HCT116 (cell line): ENCODE measurements around the gene LIPI. TPM values are rescaled to one million over a fixed set of nuclear protein-coding genes. Genes with fewer than 3 reads are reported as not detected.

Experiments used
- ATAC-seq: fragments of 200-7000 bp; cut with Tn5 transposase; 2 replicates; pipeline ENCODE4 v1.9.1; 2020; ENCODE audit warnings: mild to moderate bottlenecking, moderate library complexity
- BruUV-seq: library from RNA; stranded (reverse); fragments of 400-500 nt; replicated peaks from 2 replicates; lab custom pipeline; 2021; lab: Mats Ljungman, UMichigan
- CTCF ChIA-PET: fragments of 300-600 bp; sonication (Branson Sonifier 250); formaldehyde crosslinking; loops from one replicate; lab custom pipeline; 2021; ENCODE audit warnings: antibody characterized with exemption; lab: Charles Lee
- POLR2A ChIA-PET: fragments of 300-600, 350-600 bp; sonication (Branson Sonifier 250); formaldehyde crosslinking; loops from one replicate; lab custom pipeline; 2021; ENCODE audit warnings: antibody characterized with exemption; lab: Charles Lee
- RAD21 ChIA-PET, 2 experiments: fragments of 300-600 bp; sonication (Branson Sonifier 250); formaldehyde crosslinking; loops; one replicate each; lab custom pipeline; 2023; ENCODE audit warnings: low total read pairs in 2 of 2; ENCODE audit not compliant: uncharacterized antibody in 2 of 2, unreplicated experiment in 2 of 2, low non-redundant PET in 1 of 2; lab: Charles Lee
- DNase-seq: peaks from one replicate; pipeline ENCODE4 v3.0.0-alpha.2; 2010; ENCODE audit warnings: low read depth, low spot score
- H2AFZ ChIP-seq: fragments of 200-600 bp; shearing (Covaris generic), sonication (generic); 2 replicates; pipeline ENCODE4 v1.6.1; 2017; ENCODE audit warnings: low read depth, mixed run types, mixed read lengths, antibody characterized with exemption, low read length; ENCODE audit not compliant: poor library complexity, severe bottlenecking
- H3K27ac ChIP-seq: 2 replicates; pipeline ENCODE4 v1.5.1; 2012; ENCODE audit warnings: low read depth, low read length
- H3K27me3 ChIP-seq: fragments of 200-600 bp; sonication (generic); 2 replicates; pipeline ENCODE4 v1.6.1; 2016; ENCODE audit warnings: mixed run types, low read length, mixed read lengths; ENCODE audit not compliant: insufficient read depth
- H3K36me3 ChIP-seq, 2 experiments: fragments of 200-500 bp in 1 of 2; fragments of 200-600 bp in 1 of 2; sonication (Bioruptor generic) in 1 of 2; sonication (generic) in 1 of 2; 2 replicates each; pipeline versions ENCODE4 v1.5.1 to v1.6.1; 2014 to 2016; ENCODE audit warnings: low read length in 2 of 2, inconsistent platforms in 1 of 2, mixed read lengths in 1 of 2, mixed run types in 1 of 2; ENCODE audit not compliant: insufficient read depth in 2 of 2, control insufficient read depth in 1 of 2
- H3K4me1 ChIP-seq, 2 experiments: fragments of 200-600 bp in 1 of 2; sonication (generic) in 1 of 2; 2 replicates each; pipeline versions ENCODE4 v1.5.1 to v1.6.1; 2012 to 2017; ENCODE audit warnings: low read length in 2 of 2, inconsistent platforms in 1 of 2, mild to moderate bottlenecking in 1 of 2, mixed read lengths in 1 of 2, mixed run types in 1 of 2, moderate library complexity in 1 of 2; ENCODE audit not compliant: insufficient read depth in 2 of 2, control insufficient read depth in 1 of 2
- H3K4me2 ChIP-seq: fragments of 200-600 bp; sonication (generic); 2 replicates; pipeline ENCODE4 v1.6.1; 2017; ENCODE audit warnings: mixed run types, low read length, mixed read lengths
- H3K4me3 ChIP-seq, 2 experiments: fragments of 200-600 bp in 1 of 2; sonication (generic) in 1 of 2; replicated peaks in 1 of 2; 2 replicates each; pipeline ENCODE4 v1.5.1; 2011 to 2016; ENCODE audit warnings: low read length in 2 of 2, control low read depth in 1 of 2, low read depth in 1 of 2, mild to moderate bottlenecking in 1 of 2, mixed read lengths in 1 of 2, mixed run types in 1 of 2
- H3K79me2 ChIP-seq: fragments of 200-600 bp; sonication (generic); 2 replicates; pipeline ENCODE4 v1.6.1; 2017; ENCODE audit warnings: mild to moderate bottlenecking, mixed run types, low read length, moderate library complexity, mixed read lengths; ENCODE audit not compliant: insufficient read depth
- H3K9ac ChIP-seq: fragments of 200-600 bp; sonication (generic); 2 replicates; pipeline ENCODE4 v1.6.1; 2016; ENCODE audit warnings: low read length, mixed read lengths
- H3K9me2 ChIP-seq: fragments of 200-600 bp; sonication (generic), shearing (Covaris generic); 2 replicates; pipeline ENCODE4 v1.6.1; 2017; ENCODE audit warnings: mixed run types, mild to moderate bottlenecking, moderate library complexity; ENCODE audit not compliant: insufficient read depth
- H3K9me3 ChIP-seq, 2 experiments: fragments of 200-500 bp in 1 of 2; fragments of 200-600 bp in 1 of 2; sonication (Bioruptor generic) in 1 of 2; sonication (generic) in 1 of 2; 2 replicates each; pipeline ENCODE4 v1.6.1; 2014 to 2017; ENCODE audit warnings: low read length in 2 of 2, mixed read lengths in 2 of 2, inconsistent platforms in 1 of 2, low read depth in 1 of 2, mild to moderate bottlenecking in 1 of 2, mixed run types in 1 of 2, moderate library complexity in 1 of 2; ENCODE audit not compliant: control insufficient read depth in 1 of 2, insufficient read depth in 1 of 2
- H4K20me1 ChIP-seq: fragments of 200-600 bp; sonication (generic), shearing (Covaris generic); 2 replicates; pipeline ENCODE4 v1.6.1; 2017; ENCODE audit warnings: mixed run types, mild to moderate bottlenecking, moderate library complexity; ENCODE audit not compliant: insufficient read depth
- CEBPB ChIP-seq: IDR thresholded peaks from 2 replicates; pipeline ENCODE4 v1.6.1; 2012; ENCODE audit warnings: low read depth
- ELF1 ChIP-seq: IDR thresholded peaks from 2 replicates; pipeline ENCODE4 v1.6.1; 2012; ENCODE audit warnings: low read depth, borderline replicate concordance
- EZH2 ChIP-seq: fragments of 200-600 bp; sonication (generic); IDR thresholded peaks from 2 replicates; pipeline ENCODE4 v1.6.1; 2017; ENCODE audit warnings: antibody characterized with exemption, mixed run types
- FOSL1 ChIP-seq: IDR thresholded peaks from 2 replicates; pipeline ENCODE4 v1.6.1; 2012; ENCODE audit warnings: low read depth
- JUND ChIP-seq: IDR thresholded peaks from 2 replicates; pipeline ENCODE4 v1.6.1; 2012
- MAX ChIP-seq: IDR thresholded peaks from 2 replicates; pipeline ENCODE4 v1.6.1; 2012
- POLR2A ChIP-seq: IDR thresholded peaks from 2 replicates; pipeline ENCODE4 v1.7.0; 2011; ENCODE audit warnings: borderline replicate concordance; ENCODE audit not compliant: insufficient read depth, insufficient read length; ENCODE audit errors: extremely low read depth
- SIN3A ChIP-seq: IDR thresholded peaks from 2 replicates; pipeline ENCODE4 v1.6.1; 2012; ENCODE audit warnings: low read depth
- SP1 ChIP-seq: IDR thresholded peaks from 2 replicates; pipeline ENCODE4 v1.6.1; 2012; ENCODE audit warnings: low read depth
- SRF ChIP-seq: IDR thresholded peaks from 2 replicates; pipeline ENCODE4 v1.6.1; 2012; ENCODE audit warnings: low read depth
- TCF7L2 ChIP-seq: IDR thresholded peaks from 2 replicates; pipeline ENCODE4 v1.7.0; 2011; ENCODE audit warnings: borderline replicate concordance, inconsistent platforms; ENCODE audit not compliant: insufficient read depth, insufficient read length; ENCODE audit errors: extremely low read depth
- YY1 ChIP-seq: IDR thresholded peaks from 2 replicates; pipeline ENCODE4 v1.6.1; 2011; ENCODE audit warnings: low read length, low read depth, moderate library complexity, mild to moderate bottlenecking; ENCODE audit not compliant: insufficient replicate concordance; ENCODE audit errors: extremely low read depth
- ZFX ChIP-seq: fragments of 450-650 bp; IDR thresholded peaks from 2 replicates; pipeline ENCODE4 v1.6.1; 2017
- ZNF274 ChIP-seq: fragments of 200-500 bp; sonication (Bioruptor generic); IDR thresholded peaks from 2 replicates; pipeline ENCODE4 v1.6.1; 2014; ENCODE audit warnings: mild to moderate bottlenecking, low read depth, low read length, inconsistent platforms
- intact Hi-C: fragments of 100-400 bp; cut with micrococcal nuclease; formaldehyde crosslinking; loops from 2 replicates; pipeline ENCODE4 v1.10.0; 2022
- total RNA-seq: library from RNA; stranded (reverse); gene quantifications from one replicate; pipeline ENCODE4 v1.2.1, GENCODE V29; 2021; ENCODE audit not compliant: unreplicated experiment
- TF ChIP-seq, protein P1 (sequence below): IDR thresholded peaks from 2 replicates; pipeline ENCODE4 v1.6.1; 2012; ENCODE audit warnings: low read depth
- TF ChIP-seq, protein P2 (sequence below): IDR thresholded peaks from 2 replicates; pipeline ENCODE4 v1.6.1; 2011; ENCODE audit warnings: mild to moderate bottlenecking, low read length, moderate library complexity; ENCODE audit not compliant: insufficient replicate concordance; ENCODE audit errors: extremely low read depth

The LIPI gene
- total RNA-seq, 1 experiment from 2014 or later, result not detected

GRCh38 chr21:14260174-14260764 lies 49.5 kb upstream of the LIPI start:
- TF ChIP-seq MAX (no peak), EZH2 (no peak), ELF1 (no peak), ZFX (no peak), CEBPB (no peak), TCF7L2 (no peak), ZNF274 (no peak), YY1 (no peak), POLR2A (no peak), JUND (no peak), SRF (no peak), SP1 (no peak), FOSL1 (no peak), SIN3A (no peak)
- TF ChIP-seq, protein P1, sequence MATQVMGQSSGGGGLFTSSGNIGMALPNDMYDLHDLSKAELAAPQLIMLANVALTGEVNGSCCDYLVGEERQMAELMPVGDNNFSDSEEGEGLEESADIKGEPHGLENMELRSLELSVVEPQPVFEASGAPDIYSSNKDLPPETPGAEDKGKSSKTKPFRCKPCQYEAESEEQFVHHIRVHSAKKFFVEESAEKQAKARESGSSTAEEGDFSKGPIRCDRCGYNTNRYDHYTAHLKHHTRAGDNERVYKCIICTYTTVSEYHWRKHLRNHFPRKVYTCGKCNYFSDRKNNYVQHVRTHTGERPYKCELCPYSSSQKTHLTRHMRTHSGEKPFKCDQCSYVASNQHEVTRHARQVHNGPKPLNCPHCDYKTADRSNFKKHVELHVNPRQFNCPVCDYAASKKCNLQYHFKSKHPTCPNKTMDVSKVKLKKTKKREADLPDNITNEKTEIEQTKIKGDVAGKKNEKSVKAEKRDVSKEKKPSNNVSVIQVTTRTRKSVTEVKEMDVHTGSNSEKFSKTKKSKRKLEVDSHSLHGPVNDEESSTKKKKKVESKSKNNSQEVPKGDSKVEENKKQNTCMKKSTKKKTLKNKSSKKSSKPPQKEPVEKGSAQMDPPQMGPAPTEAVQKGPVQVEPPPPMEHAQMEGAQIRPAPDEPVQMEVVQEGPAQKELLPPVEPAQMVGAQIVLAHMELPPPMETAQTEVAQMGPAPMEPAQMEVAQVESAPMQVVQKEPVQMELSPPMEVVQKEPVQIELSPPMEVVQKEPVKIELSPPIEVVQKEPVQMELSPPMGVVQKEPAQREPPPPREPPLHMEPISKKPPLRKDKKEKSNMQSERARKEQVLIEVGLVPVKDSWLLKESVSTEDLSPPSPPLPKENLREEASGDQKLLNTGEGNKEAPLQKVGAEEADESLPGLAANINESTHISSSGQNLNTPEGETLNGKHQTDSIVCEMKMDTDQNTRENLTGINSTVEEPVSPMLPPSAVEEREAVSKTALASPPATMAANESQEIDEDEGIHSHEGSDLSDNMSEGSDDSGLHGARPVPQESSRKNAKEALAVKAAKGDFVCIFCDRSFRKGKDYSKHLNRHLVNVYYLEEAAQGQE, result no peak
- TF ChIP-seq, protein P2, sequence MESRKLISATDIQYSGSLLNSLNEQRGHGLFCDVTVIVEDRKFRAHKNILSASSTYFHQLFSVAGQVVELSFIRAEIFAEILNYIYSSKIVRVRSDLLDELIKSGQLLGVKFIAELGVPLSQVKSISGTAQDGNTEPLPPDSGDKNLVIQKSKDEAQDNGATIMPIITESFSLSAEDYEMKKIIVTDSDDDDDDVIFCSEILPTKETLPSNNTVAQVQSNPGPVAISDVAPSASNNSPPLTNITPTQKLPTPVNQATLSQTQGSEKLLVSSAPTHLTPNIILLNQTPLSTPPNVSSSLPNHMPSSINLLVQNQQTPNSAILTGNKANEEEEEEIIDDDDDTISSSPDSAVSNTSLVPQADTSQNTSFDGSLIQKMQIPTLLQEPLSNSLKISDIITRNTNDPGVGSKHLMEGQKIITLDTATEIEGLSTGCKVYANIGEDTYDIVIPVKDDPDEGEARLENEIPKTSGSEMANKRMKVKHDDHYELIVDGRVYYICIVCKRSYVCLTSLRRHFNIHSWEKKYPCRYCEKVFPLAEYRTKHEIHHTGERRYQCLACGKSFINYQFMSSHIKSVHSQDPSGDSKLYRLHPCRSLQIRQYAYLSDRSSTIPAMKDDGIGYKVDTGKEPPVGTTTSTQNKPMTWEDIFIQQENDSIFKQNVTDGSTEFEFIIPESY, result no peak
- Histone ChIP-seq H3K27ac (no peak overlapping the region), H3K36me3 (no peaks in the 10 kb centered on the region), H3K4me1 (no peaks in the 10 kb centered on the region), H3K79me2 (no peaks in the 10 kb centered on the region), H2AFZ (no peak overlapping the region), H3K4me2 (no peak overlapping the region), H4K20me1 (no peaks in the 10 kb centered on the region), H3K27me3 (no peaks in the 10 kb centered on the region), H3K9me2 (no peaks in the 10 kb centered on the region), H3K9ac (no peak overlapping the region), H3K4me3 (no peak overlapping the region), H3K9me3 (no peaks in the 10 kb centered on the region)
- ChIA-PET RAD21 (no interaction called here), CTCF (no interaction called here), POLR2A (no interaction called here)
- no TSS peak for BruUV-seq
- DNase-seq (no peak), ATAC-seq (no peak)
- intact Hi-C loops, result no loop called here
